Neural cell (in vitro differentiated cells): ENCODE measurements around the gene PHYH.

Experiments used
- CTCF ChIP-seq: fragments of 450-650 bp; IDR thresholded peaks from 2 replicates; pipeline ENCODE4 v1.5.1; 2014; ENCODE audit warnings: antibody characterized with exemption, mild to moderate bottlenecking, moderate library complexity; ENCODE audit not compliant: poor library complexity, severe bottlenecking
- EP300 ChIP-seq: fragments of 450-650 bp; conservative IDR thresholded peaks from 2 replicates; pipeline ENCODE4 v1.6.1; 2014; ENCODE audit warnings: antibody characterized with exemption, mild to moderate bottlenecking, moderate library complexity; ENCODE audit not compliant: poor library complexity, severe bottlenecking
- EZH2 ChIP-seq: fragments of 200-600, 300-800 bp; shearing (Covaris generic), sonication (generic); IDR thresholded peaks from 2 replicates; pipeline ENCODE4 v1.6.1; 2014; ENCODE audit warnings: antibody characterized with exemption, low read length, borderline replicate concordance, mild to moderate bottlenecking; ENCODE audit not compliant: insufficient read depth, poor library complexity, severe bottlenecking
- POLR2AphosphoS5 ChIP-seq: IDR thresholded peaks from 2 replicates; pipeline ENCODE4 v1.6.1; 2012
- RAD21 ChIP-seq: fragments of 450-650 bp; conservative IDR thresholded peaks from 2 replicates; pipeline ENCODE4 v1.6.1; 2014; ENCODE audit warnings: antibody characterized with exemption, mild to moderate bottlenecking, moderate library complexity
- REST ChIP-seq: IDR thresholded peaks from 2 replicates; pipeline ENCODE4 v1.6.1; 2012; ENCODE audit warnings: borderline replicate concordance
- SMC3 ChIP-seq: fragments of 450-650 bp; conservative IDR thresholded peaks from 2 replicates; pipeline ENCODE4 v1.6.1; 2014; ENCODE audit warnings: antibody characterized with exemption, mild to moderate bottlenecking, moderate library complexity; ENCODE audit not compliant: poor library complexity
- TAF1 ChIP-seq: IDR thresholded peaks from 2 replicates; pipeline ENCODE4 v1.6.1; 2012; ENCODE audit warnings: low read depth

GRCh38 chr10:13331646-13332045, 31.8 kb upstream of the PHYH start:
- no peak for TF ChIP-seq SMC3
- TF ChIP-seq REST, result no peak
- TF ChIP-seq CTCF, result no peak
- TF ChIP-seq POLR2AphosphoS5, result no peak
- no peak for TF ChIP-seq EP300
- no peak for TF ChIP-seq EZH2
- TF ChIP-seq RAD21, result no peak
- TF ChIP-seq TAF1, result no peak
